ENCODE data around the gene CDH26. TPM values are rescaled to one million over a fixed set of nuclear protein-coding genes. Genes with fewer than 3 reads are reported as not detected.

Gene CDH26
- total and polyA plus RNA-seq, 2 experiments from 2014 or later, result 2.0 TPM

- Mint-ChIP-seq H3K27ac (no peak overlapping the region), H3K4me1 (no peaks in the 10 kb centered on the region; the same call in 2 of the 3 replicates), H3K4me3 (no peak overlapping the region), H3K36me3 (ENCODE audit: low read depth) (no peaks in the 10 kb centered on the region), H3K9me3 (peaks cover 5% of the 10 kb centered on the region; the same call in 1 of the 3 replicates), H3K27me3 (ENCODE audit: insufficient read depth, low read depth, poor library complexity) (peaks cover 4% of the 10 kb centered on the region)
- H3K4me2 ChIP-seq, result no peak overlapping the region
- no peaks in the 10 kb centered on the region for H4K20me1 ChIP-seq (replicated peaks; ENCODE audit: insufficient read depth)
- no peak for ATAC-seq
- H3K27me3 ChIP-seq (ENCODE audit: insufficient read depth), result no peaks in the 10 kb centered on the region
- no peaks in the 10 kb centered on the region for H3F3A ChIP-seq (replicated peaks; ENCODE audit: low read depth)
- H3K4me1 ChIP-seq (ENCODE audit: insufficient read depth), result peaks cover under 1% of the 10 kb centered on the region; the same call in 1 of the 2 replicates
- DNase-seq (ENCODE audit: low spot score), result no peak
- no peaks in the 10 kb centered on the region for H3K9me2 ChIP-seq (ENCODE audit: insufficient read depth)
- H3K79me2 ChIP-seq (replicated peaks; ENCODE audit: insufficient read depth), result no peaks in the 10 kb centered on the region
- H3K27ac ChIP-seq (ENCODE audit: low read depth), result no peak overlapping the region
- no peaks in the 10 kb centered on the region for H3K36me3 ChIP-seq (ENCODE audit: insufficient read depth)
- TF ChIP-seq ZNF331 (CRISPR knock-in tag; IDR thresholded peaks at IDR 0.05; ENCODE audit: low read depth) (no peak), ETS1 (IDR thresholded peaks at IDR 0.05) (no peak), EZH2phosphoT487 (IDR thresholded peaks at IDR 0.05; ENCODE audit: unreplicated experiment) (no peak), EZH2 (IDR thresholded peaks at IDR 0.05; ENCODE audit: low read depth, unreplicated experiment) (no peak), POLR2AphosphoS5 (IDR thresholded peaks at IDR 0.05; ENCODE audit: low read depth) (no peak)
- TF ChIP-seq, protein P1, sequence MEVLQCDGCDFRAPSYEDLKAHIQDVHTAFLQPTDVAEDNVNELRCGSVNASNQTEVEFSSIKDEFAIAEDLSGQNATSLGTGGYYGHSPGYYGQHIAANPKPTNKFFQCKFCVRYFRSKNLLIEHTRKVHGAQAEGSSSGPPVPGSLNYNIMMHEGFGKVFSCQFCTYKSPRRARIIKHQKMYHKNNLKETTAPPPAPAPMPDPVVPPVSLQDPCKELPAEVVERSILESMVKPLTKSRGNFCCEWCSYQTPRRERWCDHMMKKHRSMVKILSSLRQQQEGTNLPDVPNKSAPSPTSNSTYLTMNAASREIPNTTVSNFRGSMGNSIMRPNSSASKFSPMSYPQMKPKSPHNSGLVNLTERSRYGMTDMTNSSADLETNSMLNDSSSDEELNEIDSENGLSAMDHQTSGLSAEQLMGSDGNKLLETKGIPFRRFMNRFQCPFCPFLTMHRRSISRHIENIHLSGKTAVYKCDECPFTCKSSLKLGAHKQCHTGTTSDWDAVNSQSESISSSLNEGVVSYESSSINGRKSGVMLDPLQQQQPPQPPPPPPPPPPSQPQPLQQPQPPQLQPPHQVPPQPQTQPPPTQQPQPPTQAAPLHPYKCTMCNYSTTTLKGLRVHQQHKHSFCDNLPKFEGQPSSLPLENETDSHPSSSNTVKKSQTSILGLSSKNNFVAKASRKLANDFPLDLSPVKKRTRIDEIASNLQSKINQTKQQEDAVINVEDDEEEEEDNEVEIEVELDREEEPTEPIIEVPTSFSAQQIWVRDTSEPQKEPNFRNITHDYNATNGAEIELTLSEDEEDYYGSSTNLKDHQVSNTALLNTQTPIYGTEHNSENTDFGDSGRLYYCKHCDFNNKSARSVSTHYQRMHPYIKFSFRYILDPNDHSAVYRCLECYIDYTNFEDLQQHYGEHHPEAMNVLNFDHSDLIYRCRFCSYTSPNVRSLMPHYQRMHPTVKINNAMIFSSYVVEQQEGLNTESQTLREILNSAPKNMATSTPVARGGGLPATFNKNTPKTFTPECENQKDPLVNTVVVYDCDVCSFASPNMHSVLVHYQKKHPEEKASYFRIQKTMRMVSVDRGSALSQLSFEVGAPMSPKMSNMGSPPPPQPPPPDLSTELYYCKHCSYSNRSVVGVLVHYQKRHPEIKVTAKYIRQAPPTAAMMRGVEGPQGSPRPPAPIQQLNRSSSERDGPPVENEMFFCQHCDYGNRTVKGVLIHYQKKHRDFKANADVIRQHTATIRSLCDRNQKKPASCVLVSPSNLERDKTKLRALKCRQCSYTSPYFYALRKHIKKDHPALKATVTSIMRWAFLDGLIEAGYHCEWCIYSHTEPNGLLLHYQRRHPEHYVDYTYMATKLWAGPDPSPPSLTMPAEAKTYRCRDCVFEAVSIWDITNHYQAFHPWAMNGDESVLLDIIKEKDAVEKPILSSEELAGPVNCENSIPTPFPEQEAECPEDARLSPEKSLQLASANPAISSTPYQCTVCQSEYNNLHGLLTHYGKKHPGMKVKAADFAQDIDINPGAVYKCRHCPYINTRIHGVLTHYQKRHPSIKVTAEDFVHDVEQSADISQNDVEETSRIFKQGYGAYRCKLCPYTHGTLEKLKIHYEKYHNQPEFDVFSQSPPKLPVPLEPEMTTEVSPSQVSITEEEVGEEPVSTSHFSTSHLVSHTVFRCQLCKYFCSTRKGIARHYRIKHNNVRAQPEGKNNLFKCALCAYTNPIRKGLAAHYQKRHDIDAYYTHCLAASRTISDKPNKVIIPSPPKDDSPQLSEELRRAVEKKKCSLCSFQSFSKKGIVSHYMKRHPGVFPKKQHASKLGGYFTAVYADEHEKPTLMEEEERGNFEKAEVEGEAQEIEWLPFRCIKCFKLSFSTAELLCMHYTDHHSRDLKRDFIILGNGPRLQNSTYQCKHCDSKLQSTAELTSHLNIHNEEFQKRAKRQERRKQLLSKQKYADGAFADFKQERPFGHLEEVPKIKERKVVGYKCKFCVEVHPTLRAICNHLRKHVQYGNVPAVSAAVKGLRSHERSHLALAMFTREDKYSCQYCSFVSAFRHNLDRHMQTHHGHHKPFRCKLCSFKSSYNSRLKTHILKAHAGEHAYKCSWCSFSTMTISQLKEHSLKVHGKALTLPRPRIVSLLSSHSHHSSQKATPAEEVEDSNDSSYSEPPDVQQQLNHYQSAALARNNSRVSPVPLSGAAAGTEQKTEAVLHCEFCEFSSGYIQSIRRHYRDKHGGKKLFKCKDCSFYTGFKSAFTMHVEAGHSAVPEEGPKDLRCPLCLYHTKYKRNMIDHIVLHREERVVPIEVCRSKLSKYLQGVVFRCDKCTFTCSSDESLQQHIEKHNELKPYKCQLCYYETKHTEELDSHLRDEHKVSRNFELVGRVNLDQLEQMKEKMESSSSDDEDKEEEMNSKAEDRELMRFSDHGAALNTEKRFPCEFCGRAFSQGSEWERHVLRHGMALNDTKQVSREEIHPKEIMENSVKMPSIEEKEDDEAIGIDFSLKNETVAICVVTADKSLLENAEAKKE (CRISPR knock-in tag; IDR thresholded peaks at IDR 0.05), result no peak
- no peak overlapping the region for H3K4me3 ChIP-seq
- no peak overlapping the region for H2AFZ ChIP-seq
Observed at GRCh38 chr20:60063739-60064380, 105.6 kb downstream of the CDH26 start.

Other genes with a start within 250 kb of the CDH26 start
- 2.1 TPM in 2 replicates for gene SYCP2, start 24.8 kb upstream of the CDH26 start, total RNA-seq (2014; rRNA removed; shearing (Covaris generic))
- gene SYCP2, start 24.8 kb upstream of the CDH26 start, polyA plus RNA-seq (2016; fragmentation: Nextera tagmentation; extraction: Ambion mirVana), result 0.14 and 0.50 TPM in 2 replicates
- gene PPP1R3D, start 18.1 kb upstream of the CDH26 start, total RNA-seq (2014; rRNA removed; shearing (Covaris generic)), result 3.0 and 4.4 TPM in 2 replicates
- gene PPP1R3D, start 18.1 kb upstream of the CDH26 start, polyA plus RNA-seq (2016; fragmentation: Nextera tagmentation; extraction: Ambion mirVana), result 1.4 TPM in 2 replicates
- gene FAM217B, start 18.0 kb upstream of the CDH26 start, total RNA-seq (2014; rRNA removed; shearing (Covaris generic)), result 12.8 and 13.2 TPM in 2 replicates
- gene FAM217B, start 18.0 kb upstream of the CDH26 start, polyA plus RNA-seq (2016; fragmentation: Nextera tagmentation; extraction: Ambion mirVana), result 23.6 and 25.9 TPM in 2 replicates